Sciatic nerve (tissue), 2 donors: Measurements from ENCODE around the gene PLAAT1. TPM values are rescaled to one million over a fixed set of nuclear protein-coding genes. Genes with fewer than 3 reads are reported as not detected.
A peak's percentile ranks its signal among the peaks of the same experiment; 100 is the strongest.

Experiments used
- ATAC-seq: fragments of 200-7000 bp; cut with Tn5 transposase; one replicate; pipeline ENCODE4 v1.9.1; 2020; ENCODE audit warnings: mild to moderate bottlenecking, moderate library complexity
- DNase-seq: peaks from one replicate; pipeline ENCODE4 v3.0.0-alpha.2; 2020; ENCODE audit warnings: low spot score
- intact Hi-C: fragments of 100-400 bp; cut with DNase I; formaldehyde crosslinking; loops from one replicate; pipeline ENCODE4 v1.14.2; 2022
- total RNA-seq: library from RNA; stranded (reverse); fragmentation: NEBNext Ultra II Directional; extraction: Animal tissue kit (Norgen Biotek cat#: 25700); gene quantifications from one replicate; pipeline ENCODE4 v1.2.1, GENCODE V29; 2021
- donor health status: DM: no; HTN: no; CAD: no.
- donor health status: DM: no; HTN: no; CAD: no.

PLAAT1 gene
- total RNA-seq, 1 donor from 2014 or later: 0.98 TPM

DNA sequence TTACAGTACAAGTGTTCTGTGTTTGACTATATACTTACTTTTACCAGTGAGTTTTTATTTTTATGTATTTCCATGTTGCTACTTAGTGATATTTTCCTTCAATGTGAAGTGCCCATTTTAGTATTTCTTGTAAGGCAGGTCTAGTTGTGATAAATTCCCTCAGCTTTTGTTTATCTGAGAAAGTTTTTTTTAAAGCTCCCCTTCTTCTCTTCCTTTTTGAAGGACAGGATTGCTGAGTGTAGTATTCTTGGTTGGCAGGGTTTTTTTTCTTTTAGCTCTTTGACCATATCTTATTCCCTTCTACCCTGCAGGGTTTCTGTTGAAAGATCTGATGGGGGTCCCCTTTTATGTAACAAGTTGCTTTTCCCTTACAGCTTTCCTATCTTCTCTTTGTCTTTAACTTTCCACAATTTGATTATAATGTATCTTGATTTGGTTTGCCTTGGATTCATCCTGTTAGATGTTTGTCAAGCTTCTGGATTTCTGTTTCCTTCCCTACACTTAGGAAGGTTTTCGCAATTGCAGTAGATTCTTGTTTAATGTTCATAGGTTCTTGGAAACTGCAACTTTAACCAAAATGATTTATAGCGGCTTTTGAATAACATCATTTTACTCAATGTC lies 7.9 kb downstream of the PLAAT1 start:
- no peak for ATAC-seq
- DNase-seq: no peak
- intact Hi-C loops: no loop called here

DNA sequence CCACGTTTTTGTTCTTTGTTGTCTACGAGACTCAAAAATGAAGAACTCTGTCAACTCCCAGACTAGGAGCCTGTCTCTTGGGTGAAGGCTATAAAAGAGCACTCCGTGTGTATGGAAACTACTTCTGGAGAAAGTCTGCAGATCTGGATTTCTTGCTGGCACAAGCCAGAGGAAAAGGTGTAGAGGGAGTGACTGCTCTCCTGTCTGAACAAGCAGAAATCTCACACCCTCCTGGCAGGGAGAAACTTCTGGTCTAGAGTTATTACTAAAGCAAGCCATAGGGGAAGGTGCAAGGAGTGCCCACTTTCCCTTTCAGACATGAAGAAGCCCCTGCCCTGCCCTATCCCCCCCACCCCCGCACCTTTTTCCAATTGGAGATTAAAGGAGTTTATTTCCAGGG lies 9.5 kb downstream of the PLAAT1 start:
- intact Hi-C loops: no loop called here
- no peak for DNase-seq
- ATAC-seq: no peak

DNA sequence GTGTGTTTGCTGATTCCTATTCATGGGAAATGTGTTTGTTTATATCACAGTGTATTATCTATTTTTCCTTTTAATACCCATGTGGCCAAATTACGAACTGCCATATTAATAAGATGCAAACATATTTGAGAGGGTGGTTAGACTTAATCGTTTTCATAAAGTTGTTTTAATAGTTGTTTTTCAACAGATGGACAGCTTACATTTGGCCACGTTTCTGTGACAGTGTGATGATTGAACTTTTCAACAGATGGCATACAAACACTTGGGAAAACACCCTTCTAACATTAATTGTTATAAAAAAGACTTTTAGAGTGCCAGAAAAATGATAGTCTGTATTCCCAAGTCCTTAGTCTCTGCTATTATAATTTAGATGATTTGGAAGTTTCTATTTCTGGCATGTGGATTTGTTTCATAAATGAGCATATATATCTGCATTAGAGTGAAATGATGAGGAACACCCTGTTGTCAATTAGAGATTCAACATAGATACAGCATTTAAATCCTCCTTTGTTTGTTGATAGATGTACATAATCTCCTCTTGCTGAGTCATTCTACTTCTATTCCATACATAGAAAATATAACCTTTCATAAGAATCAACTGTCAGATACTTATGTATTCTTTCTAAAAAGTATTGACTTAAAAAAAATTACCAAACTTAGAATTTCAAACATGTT lies 13.1 kb downstream of the PLAAT1 start:
- ATAC-seq (no peak), DNase-seq (no peak)
- intact Hi-C loops: no loop called here

DNA sequence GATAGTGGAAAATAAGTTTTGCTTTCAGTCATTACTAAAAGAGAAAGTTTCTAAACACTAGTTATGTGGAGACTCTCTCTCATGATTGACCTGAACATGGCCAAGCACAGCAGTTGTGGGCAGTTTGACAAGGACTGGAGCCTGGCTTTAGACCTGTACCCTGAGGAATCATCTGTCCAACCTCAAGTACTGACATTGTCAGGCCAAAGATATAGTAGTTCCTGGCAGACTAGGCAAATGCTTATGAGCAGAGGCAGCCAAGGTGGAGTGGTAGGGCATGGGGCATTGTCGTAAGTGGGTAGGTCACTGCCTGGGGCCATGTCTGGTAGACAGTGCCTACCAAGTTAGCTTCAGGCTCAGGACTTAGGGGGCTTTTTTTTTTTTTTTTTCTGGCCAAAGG lies 20.9 kb downstream of the PLAAT1 start:
- no peak for ATAC-seq
- intact Hi-C loops: no loop called here
- no peak for DNase-seq

DNA sequence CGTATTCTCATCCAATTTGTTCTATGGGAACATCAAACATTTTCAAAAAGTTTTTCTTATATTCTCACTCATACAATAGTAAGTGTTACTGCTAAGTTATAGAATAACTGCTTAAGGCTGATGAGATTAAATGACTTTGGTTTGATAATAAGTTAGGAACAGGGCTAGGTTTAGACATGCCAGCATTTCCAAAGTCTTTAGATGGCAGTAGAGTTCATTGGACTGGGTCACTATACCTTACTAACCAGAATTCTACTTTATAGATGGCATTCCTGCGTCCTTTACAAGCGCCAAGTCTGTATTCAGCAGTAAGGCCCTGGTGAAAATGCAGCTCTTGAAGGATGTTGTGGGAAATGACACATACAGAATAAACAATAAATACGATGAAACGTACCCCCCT lies 21.7 kb downstream of the PLAAT1 start:
- ATAC-seq (no peak), DNase-seq (no peak)
- intact Hi-C loops: no loop called here

DNA sequence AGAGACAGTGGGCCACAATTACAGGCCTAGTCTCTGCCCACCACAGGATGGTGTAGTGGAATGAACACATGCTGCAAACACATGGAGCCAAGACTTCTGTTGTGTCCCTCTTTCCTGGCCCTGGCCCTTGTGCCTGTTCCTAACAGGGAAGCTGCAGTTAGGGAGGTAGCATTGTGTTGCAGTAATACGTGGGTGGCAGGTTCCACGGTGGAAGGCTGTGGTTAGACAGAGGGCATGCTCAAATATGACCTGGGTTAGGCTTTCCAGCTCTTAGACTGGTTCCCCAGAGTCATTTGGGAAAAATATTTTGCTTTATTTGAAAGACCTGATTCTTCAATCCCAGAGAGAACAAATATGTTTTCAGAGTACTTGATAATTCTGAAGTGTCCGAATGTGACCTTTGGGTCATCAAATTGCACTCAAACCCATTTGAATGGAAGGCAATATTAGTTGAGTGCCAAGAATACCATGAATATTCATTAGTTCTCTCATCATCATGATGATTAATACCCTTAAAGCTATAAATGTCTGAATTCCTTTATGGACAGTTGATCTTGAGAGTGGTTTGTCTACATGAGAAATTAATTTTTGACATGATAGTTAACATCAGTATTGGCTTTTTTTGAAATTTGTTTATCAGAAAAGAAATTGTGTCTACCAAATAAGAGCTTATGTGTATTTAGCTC lies 28.5 kb downstream of the PLAAT1 start:
- intact Hi-C loops: no loop called here
- DNase-seq (no peak), ATAC-seq (peak; percentile 88)

DNA sequence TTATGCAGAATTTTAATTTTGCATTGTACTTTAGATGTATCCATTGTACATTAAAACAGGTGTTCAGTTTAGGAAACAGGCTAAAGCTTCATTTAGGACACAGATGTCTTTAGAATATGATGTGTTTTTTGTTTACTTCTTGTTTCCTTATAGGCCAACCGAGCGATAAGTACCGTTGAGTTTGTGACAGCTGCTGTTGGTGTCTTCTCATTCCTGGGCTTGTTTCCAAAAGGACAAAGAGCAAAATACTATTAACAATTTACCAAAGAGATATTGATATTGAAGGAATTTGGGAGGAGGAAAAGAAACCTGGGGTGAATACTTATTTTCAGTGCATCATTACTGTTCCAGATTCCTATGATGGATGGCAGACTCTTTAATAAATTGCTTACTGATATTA lies 29.4 kb downstream of the PLAAT1 start:
- ATAC-seq: no peak
- intact Hi-C loops: no loop called here
- DNase-seq: no peak

DNA sequence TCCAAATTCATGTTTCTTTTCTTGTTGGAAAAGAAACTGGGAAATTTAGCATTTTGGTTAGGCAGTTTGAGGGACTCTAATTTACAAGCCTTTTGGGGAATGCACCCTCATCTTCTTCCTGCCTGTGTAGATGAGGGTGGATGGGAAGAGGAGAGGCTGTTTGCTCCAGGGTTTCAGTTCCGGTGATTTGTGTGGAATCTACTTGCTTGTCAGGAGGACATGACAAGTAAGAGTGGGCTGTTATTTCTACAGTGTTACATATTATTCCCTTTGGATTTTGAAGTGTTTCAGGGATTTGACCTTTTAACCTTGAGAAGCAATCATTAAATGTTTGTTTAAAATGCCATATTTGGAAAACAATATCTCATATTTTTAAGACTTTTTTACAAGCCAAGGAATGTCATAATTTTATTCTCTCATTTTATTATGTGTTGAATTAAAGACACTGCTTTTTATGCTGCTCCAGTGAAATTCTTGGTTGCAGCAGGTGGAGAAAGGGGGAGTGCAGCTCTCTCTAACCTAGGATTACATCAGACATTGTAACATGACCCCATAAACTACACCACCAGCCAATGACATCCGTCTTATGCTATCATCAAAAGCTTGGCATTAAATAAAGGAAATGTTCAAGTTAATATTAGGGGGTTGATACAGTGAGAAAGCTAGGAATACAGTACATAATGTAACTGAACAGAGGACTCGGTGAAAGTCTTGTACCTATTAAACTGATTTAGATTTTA lies 30.2 kb downstream of the PLAAT1 start:
- intact Hi-C loops: no loop called here
- ATAC-seq (no peak), DNase-seq (no peak)

DNA sequence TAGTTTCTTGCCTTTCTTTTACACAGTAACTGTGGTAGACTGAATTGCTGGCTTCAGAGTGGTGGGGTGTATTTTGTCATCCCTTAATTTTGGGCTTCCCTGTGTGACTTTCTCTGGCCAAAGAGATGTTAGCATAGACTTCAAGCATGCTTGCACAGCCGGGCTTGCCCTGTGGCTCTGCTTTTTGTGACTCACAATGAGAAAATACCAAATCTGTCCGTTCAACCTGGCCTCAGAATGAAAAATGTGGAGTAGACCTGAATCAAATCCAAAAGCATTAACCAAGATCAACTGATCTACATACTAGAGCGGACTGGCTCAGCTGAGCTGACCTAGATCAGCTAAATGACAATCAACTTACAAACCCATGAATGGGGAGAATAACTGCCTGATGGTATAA lies 51.4 kb downstream of the PLAAT1 start:
- no peak for DNase-seq
- ATAC-seq: no peak
- intact Hi-C loops: no loop called here

DNA sequence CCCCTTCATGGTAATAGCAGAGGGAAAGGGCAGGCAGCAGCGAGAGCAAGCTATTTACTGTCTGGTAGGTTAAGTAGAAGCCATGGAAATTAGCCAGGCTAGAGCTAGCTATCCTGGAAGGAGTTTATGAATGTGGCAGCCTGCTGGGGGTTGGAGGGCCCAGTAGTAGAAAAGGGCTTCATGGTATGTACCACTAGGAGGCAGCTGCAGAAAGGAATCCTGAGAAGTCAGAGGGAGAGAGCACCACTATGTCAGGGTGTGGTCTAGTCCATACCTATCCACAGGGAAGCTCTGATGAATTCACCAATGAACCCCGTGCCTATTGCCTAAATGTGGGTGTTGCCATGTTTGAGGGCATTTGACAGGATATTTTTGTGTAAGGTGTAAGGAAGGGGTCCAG lies 55.0 kb downstream of the PLAAT1 start:
- no peak for ATAC-seq
- no peak for DNase-seq
- intact Hi-C loops: no loop called here

DNA sequence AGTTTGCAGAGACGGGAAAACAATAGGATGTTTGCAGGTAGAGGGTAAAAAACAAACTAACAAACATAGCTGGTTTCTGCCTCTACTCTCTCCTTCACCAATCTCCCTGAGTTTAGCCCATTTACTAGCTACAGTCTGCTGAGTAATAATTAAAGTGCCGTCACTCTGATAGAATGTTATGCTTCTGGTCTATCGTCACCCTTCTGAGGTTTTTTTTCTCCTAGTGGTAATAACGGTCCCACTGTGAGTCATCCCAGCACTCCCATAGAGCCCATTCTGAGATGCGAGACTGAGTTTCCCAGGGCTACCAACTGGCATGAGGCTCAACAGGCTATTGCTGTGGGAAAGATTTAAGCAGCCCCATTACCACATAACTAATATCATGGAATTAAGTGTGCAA lies 56.4 kb downstream of the PLAAT1 start:
- intact Hi-C loops: no loop called here
- ATAC-seq (no peak), DNase-seq (no peak)

DNA sequence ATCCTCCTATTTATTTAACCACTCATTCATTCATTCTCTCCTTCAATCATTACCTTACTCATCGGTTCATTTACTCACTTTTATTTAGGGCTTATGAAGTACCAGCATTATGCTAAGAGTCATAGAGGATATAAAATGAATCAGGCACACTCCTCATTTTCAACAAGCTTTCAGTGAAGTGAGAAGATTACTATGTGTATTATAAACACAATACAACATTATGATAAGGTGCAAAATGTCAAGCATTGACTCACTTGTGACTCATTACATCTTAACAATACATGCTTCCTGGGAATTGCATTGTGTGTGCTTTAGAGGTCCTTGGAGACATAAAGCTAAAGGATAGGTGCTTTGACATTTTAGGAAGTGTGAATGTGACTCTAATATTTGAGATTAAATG lies 60.4 kb downstream of the PLAAT1 start:
- no peak for ATAC-seq

DNA sequence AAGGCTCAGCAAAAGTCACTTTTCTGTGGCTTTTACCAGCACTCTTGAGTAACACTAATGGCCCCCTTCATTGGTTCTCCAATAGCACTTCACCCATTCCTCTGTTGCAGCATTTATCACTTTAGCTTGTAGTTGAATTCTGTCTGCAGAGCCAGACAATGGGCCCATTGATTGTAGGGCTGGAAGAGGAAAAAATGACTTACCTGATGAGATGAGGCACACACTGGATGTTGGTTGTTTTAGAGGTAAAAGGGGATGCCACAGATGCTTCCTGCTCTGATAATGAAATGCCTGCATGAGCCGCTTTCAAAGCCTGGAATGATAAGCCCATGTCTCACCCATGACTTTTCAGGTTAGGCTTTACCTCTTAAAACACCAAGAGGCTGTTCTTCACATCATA lies 64.3 kb downstream of the PLAAT1 start:
- intact Hi-C loops: no loop called here
- DNase-seq (no peak), ATAC-seq (no peak)

More for the DNA sequence above, 60.4 kb downstream of the PLAAT1 start:
- DNase-seq: no peak
- intact Hi-C loops: no loop called here

DNA sequence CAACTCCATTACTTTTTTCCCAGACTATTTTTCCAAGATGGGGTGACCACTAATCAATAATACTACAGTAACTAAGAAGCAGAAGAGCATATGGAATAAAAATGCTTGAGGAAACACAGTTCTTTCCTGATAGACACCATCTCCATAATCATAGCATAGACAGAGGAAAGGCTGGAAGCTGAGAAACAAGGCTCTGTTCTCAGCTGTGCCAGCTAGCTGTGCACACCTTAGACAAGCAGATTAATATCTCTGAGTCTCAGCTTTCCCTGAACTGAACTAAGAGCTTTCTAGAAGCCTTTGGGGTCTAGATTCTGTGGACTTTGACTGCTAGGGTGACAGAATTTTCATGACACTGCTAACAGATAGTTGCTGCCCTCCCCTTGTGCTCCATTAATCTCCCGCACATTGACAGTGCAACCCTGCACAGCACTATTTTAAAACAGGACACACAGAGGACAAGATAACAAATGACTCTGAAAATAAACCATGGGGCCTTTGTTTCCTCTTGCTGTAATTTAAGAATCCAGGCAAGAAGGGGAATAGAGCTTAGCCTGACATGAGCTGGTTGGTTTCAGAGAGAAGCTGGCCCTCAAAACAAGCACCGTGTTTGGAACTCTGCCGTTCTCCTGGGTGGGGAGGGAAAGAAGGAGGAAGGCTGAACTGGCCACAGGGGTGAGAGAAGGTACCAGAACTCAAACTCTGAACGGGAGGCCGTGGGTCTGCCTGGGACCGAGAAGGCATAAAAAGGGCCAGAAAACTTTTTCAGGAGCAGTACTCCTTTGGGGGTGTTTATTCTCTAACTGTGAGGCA lies 70.1 kb downstream of the PLAAT1 start:
- intact Hi-C loops: no loop called here
- DNase-seq (no peak), ATAC-seq (peak; percentile 82)

DNA sequence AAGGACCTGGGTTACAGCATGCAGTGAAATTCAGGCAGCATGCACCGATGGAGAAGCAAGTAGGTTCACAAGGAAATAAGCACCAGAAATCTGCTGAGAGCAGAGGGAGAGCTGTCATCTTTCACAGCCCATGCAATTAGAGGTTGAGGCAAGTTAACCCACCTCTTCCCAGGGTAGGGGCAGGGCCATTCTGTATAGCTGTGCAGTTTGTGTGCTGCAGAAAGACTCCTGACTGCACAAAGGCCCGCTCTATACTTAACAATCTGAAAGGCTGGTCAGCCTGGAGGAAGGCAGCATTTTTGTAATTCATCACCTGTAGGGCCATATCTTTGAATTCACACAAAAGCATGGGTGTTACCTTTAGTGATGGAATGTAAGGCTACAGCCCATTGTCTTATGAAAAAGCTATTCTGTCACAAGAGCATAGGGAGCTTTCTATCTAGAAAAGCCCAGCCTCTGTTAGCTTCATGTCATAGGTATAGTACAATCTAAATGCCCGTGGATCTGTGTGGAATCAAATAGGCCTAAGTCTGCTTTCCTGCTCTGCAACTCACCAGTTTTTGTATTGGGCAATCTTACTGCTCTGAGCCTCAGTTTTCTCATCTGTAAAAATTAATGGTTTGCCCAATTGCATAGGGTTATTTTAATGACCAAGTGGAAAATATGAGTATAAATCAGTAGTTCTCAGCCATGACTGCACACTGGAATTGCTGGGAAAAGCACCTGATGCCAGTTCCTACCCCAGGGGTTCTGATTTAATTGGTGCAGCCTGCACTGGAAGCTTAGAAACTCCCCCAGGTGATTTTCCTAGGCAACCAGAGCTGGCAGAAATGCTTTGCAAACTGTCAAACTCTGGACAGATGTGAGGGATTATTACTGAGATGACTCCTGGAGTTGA lies 72.3 kb downstream of the PLAAT1 start:
- intact Hi-C loops: no loop called here
- no peak for ATAC-seq
- DNase-seq: no peak

DNA sequence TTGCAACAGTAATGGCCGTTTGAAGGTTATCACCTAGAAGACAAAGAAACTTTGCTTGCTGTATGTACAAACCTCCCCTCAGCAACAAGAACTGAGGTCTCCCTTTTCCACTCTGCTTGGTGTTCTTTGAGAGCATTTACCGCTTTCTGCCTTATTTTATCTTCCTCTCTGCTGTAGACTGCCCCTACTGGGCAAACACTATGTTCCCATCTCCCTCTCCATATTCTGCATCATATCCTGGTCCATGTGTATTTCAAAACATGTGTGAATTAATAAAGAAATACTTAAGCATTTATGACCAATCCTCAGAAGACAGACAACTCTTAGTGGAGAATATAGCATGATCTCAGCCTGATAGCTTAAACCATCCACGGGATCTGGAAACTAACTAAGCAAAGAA lies 73.1 kb downstream of the PLAAT1 start:
- DNase-seq: no peak
- intact Hi-C loops: no loop called here

DNA sequence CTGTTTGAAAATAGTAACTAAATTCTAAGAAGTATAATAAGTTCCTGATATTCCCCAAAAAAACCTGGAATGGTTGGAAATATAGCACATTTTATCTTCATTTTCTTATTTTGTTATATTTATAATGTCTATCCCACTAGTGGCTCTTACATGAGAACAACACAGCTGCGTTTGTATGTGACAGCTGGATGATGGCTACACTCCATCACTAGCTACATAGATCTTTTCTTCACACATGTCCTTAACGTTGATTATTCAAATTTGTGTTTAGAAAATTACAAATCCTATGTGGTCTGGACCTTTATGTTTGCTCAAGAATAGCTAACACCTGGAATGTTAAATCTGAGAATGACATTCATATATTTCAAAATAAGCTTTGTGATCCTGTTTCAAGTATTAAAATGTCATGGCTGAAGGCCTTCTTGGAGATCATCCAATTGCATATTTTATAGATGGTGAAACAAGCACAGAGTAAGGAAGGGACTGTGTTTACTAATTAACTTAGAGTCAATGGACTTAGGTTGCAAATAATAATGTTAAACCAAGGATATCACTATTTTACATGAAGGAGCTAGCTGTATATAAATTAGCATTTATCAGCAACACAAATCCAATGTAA lies 76.8 kb downstream of the PLAAT1 start:
- intact Hi-C loops: no loop called here
- ATAC-seq (no peak), DNase-seq (no peak)

More for the DNA sequence above, 73.1 kb downstream of the PLAAT1 start:
- no peak for ATAC-seq
